Measurements from ENCODE around the gene HIPK1.

Gene HIPK1

GRCh38 chr1:113928187-113928930, 765 bp upstream of the HIPK1 start:
- no peak for DNase-seq (ENCODE audit: low read depth)
- peak overlapping the region; percentile 81 for H3K4me3 ChIP-seq (ENCODE audit: low read length)

GRCh38 chr1:113929750-113930498, 800 bp downstream of the HIPK1 start:
- no peak for TF ChIP-seq CTCF (conservative IDR thresholded peaks at IDR 0.05; ENCODE audit: low read depth, low read length)
- DNase-seq (ENCODE audit: low read depth): no peak

More at GRCh38 chr1:113928187-113928930, 765 bp upstream of the HIPK1 start:
- TF ChIP-seq CTCF (conservative IDR thresholded peaks at IDR 0.05; ENCODE audit: low read depth, low read length): no peak

GRCh38 chr1:113930499-113931161, 1.5 kb downstream of the HIPK1 start:
- peak overlapping the region; percentile 81 for H3K4me3 ChIP-seq (ENCODE audit: low read length)
- TF ChIP-seq CTCF (conservative IDR thresholded peaks at IDR 0.05; ENCODE audit: low read depth, low read length): no peak
- DNase-seq (ENCODE audit: low read depth): no peak

More at GRCh38 chr1:113929750-113930498, 800 bp downstream of the HIPK1 start:
- H3K4me3 ChIP-seq (ENCODE audit: low read length): peak overlapping the region; percentile 81

GRCh38 chr1:113931451-113931851, 2.3 kb downstream of the HIPK1 start:
- no peak for DNase-seq (ENCODE audit: low read depth)
- H3K4me3 ChIP-seq (ENCODE audit: low read length): no peak overlapping the region
- no peak for TF ChIP-seq CTCF (conservative IDR thresholded peaks at IDR 0.05; ENCODE audit: low read depth, low read length)

GRCh38 chr1:113934006-113934405, 4.9 kb downstream of the HIPK1 start:
- H3K4me3 ChIP-seq (ENCODE audit: low read length): no peak overlapping the region
- TF ChIP-seq CTCF (conservative IDR thresholded peaks at IDR 0.05; ENCODE audit: low read depth, low read length): no peak
- no peak for DNase-seq (ENCODE audit: low read depth)

DNA sequence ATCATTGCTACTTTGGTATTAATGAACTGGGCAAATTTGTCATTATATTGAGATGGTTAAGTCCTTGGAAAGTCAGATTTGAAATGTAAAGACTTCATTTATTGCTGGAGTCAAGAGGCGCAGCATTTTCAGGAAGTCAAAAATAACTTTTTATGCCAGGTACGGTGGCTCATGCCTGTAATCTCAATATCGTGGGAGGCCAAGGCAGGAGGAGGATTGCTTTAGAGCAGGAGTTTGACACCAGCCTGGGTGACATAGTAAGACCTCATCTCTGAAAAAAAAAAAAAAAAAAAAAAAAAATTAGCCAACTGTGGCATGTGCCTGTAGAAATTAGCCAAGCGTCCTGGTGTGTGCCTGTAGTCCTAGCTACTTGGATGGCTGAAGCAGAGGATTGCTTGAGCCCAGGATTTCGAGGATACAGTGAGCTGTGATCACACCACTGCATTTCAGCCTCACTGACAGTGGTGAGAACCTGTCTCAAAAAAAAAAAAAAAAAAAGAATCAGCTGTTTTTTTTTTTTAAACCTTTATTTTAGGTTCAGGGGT, 5.5 kb downstream of the HIPK1 start:
- TF ChIP-seq CTCF (conservative IDR thresholded peaks at IDR 0.05; ENCODE audit: low read depth, low read length): no peak
- no peak for DNase-seq (ENCODE audit: low read depth)

More for the DNA sequence above, 5.5 kb downstream of the HIPK1 start:
- H3K4me3 ChIP-seq (ENCODE audit: low read length): no peak overlapping the region
